Measurements from ENCODE around the gene RNF215. TPM values are rescaled to one million over a fixed set of nuclear protein-coding genes. Genes with fewer than 3 reads are reported as not detected.
A peak's percentile ranks its signal among the peaks of the same experiment; 100 is the strongest.
"Not testable (repeated sequence)": the region's sequence is repeated elsewhere in the genome, so short reads cannot be mapped to it uniquely, and the experiment has no call there.

Gene RNF215
- total RNA-seq, 1 experiment from 2014 or later, result 14.2 TPM

DNA sequence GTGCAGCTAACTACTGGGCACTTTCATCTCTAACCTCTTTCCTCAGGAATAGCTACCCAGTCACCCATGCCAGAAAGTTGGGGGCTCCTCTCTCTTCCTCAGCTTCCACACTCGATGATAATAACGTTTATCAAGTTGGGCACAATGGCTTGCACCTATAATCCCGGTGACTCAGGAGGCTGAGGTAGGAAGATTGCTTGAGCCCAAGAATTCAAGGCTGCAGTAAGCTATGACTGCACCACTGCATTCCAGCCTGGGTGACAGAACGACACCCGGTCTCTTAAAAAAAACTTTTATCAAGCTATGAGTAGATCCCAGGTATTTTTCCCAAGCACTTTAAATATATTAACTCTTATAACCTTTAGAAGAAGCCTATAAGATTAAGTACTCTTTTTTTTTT is 32.6 kb downstream of the RNF215 start:
- in situ Hi-C loops (cut with HindIII; ENCODE audit: low pct_unique_long_range_greater_than_20kb, low sequenced_read_pairs), result no loop called here
- DNase-seq (ENCODE audit: low read depth, low spot score), result no peak

DNA sequence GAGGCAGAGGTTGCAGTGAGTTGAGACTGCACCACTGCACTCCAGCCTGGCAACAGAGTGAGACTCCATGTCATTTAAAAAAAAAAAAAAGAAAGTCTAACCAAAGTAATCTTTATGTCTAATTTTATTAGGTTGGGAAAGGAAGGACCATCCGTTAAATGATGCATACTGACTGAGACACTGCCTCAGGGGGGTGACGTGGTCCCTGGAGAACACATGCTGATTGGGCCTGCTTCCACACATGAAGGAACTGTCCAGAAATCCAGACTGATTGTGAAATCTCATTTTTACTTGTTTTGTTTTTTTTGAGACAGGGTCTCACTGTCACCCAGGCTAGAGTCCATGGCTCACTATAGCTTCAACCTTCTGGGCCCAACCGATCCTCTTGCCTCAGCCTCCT is 36.0 kb downstream of the RNF215 start:
- no peak for DNase-seq (ENCODE audit: low read depth, low spot score)
- in situ Hi-C loops (cut with HindIII; ENCODE audit: low pct_unique_long_range_greater_than_20kb, low sequenced_read_pairs), result no loop called here

DNA sequence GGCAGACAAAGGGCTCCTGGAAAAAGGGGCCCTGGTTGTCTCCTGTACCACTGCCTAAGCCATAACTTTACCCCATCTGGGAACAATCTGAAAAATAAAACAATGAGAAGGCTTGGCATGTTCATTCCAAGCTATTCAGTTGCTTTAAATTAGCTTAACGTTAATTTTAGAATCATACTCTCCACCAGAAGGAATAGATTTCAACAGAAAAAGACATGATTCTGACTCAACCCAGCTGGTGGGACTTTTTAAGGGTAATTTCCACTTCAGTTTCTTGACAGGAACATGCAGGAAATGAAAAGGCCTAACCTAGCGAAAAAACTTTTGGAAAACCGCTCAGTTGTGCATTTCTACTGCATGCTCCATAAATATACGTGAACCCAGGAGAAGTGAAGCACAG is 38.4 kb downstream of the RNF215 start:
- in situ Hi-C loops (cut with HindIII; ENCODE audit: low pct_unique_long_range_greater_than_20kb, low sequenced_read_pairs), result no loop called here
- DNase-seq (ENCODE audit: low read depth, low spot score), result no peak

DNA sequence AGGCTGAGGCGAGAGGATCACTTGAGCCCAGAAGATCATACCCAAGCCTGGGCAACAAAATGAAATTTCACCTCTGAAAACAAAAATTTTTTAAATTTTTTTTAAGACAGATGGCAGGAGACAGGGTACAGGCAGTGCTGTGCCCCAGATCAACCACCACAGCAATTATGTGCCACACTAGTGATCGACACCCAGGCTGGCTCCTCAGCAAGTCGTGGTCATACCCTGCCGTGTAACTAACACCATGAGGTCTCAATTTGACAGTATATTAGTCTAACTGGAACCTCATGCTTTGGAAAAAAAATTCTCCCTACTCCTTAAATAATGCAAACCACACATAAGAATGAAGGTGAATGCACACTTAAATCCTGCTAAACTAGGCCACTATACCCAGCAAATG is 38.8 kb downstream of the RNF215 start:
- in situ Hi-C loops (cut with HindIII; ENCODE audit: low pct_unique_long_range_greater_than_20kb, low sequenced_read_pairs), result no loop called here
- DNase-seq (ENCODE audit: low read depth, low spot score), result no peak

DNA sequence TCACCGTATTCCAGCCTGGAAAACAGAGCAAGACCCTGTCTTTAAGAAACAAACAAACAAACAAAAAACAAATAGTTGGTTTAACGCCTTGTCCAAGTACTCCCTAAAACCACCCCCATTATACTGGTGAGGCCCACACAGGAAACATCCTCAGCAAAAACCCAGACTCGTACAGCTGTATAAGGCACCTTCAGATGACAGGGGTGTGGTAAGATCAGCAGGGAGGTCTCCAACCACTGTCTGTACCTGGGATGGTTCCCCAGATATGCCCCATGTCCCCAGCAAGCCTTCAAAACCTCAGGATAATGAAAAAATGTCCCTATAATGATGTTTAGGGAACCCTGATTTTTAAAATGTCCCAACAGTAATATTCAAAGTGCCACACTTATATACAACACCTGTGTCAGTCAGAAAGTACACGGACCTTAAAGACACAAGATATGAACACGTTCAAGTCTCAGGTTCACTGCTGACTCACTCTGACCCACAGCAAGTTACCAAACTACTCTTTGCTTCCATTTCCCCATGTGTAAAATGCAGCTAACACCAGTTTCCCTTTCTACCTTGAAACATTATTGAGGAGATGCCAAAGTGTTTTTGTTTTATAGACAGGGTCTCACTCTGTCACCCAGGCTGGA is 39.8 kb downstream of the RNF215 start:
- in situ Hi-C loops (cut with HindIII; ENCODE audit: low pct_unique_long_range_greater_than_20kb, low sequenced_read_pairs), result no loop called here

DNA sequence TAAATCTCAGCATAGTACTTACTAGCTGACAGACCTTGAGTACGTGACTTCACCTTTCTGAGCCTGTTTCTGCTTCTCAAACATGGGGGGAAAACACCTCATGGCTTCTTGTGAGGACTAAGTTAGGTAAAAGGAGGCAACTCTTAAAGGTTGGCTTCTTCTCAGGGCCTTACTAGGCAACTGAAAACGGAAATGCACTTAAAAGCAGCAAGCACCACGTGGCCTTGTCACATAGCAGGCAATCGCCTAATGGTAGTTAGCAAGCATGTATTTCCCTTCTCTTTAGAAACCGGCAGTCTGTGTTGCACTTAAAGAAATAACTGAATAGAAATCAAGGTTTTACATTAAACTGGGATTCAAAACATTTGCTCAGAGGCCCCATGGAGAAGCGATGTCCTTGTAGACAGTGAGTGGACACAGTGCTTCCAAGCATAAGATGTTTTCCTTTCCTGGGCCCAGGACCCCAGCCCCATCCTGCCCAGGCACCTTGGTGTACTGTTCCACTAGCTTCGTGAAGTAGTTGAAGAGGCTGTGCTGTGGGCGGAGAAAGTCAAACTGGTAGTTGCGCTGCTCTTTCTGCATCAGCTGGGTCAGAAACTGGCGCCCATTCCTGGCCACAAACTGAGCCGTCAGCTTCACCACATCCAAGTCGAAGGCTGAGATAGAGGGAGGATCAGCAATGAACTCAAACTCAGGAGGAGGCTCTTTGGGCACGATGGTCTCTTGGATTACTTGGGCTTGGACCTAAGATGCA is 42.6 kb downstream of the RNF215 start:
- DNase-seq (ENCODE audit: low read depth, low spot score), result no peak
- in situ Hi-C loops (cut with HindIII; ENCODE audit: low pct_unique_long_range_greater_than_20kb, low sequenced_read_pairs), result no loop called here

More for the DNA sequence above, 39.8 kb downstream of the RNF215 start:
- DNase-seq (ENCODE audit: low read depth, low spot score), result no peak

DNA sequence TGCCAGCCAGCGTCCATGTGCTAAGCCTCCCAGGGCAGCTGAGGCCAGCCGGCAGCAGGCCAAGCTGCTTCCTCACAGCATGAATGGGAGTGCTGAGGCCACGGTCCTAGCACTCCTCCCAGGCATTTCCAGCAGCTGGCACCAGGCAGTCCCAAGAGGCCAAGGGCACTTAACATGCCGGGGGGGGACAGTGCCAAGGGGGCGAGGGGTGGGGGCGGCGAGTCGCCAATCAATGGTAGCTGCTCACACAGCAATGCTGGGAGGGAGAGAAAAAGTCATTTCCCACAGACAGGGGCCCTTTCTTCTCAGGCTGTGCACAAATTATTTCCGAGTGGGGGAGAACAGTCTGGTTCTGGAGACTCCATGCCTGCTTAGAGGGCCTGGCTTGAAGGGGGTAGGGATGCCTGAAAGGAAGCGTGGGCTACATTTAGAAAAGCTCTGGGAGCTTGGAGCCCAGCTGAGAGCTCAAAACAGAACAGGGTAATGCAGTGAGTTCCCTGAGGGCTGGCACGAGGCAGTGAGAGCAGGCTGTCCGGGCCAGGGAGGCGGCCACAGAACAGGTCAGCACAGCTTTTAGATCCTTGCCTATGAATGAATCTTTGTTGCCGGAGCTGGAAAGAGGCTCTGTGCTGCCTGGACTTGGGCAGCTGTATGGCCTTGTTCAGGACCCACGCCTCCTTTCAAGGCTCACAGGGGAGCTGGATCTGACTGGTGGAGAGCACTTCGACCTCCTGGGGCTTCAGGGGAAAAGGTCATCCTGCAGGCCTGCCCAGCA is 46.1 kb downstream of the RNF215 start:
- peak; percentile 99 for DNase-seq (ENCODE audit: low read depth, low spot score)
- in situ Hi-C loops (cut with HindIII; ENCODE audit: low pct_unique_long_range_greater_than_20kb, low sequenced_read_pairs), result no loop called here

DNA sequence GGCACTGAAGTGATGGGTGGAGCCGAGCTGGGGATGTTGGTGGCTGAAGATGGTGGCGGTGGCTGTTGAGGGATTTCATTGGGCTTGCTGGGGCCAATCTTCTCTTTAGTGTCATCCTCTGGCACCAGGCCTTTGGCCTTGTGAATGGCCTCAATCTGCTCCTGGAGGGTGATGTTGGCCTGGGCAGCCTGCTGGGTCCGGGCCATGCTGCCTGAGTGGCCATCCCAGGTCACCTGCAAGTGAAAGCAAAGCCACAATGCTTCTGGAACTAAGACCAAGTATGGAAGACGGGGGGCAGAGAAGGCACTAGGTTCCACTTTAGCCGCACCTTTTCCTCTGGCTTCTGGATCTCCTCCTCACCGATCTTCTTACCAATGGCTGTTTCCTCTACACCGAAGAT is 48.4 kb downstream of the RNF215 start:
- in situ Hi-C loops (cut with HindIII; ENCODE audit: low pct_unique_long_range_greater_than_20kb, low sequenced_read_pairs), result no loop called here

DNA sequence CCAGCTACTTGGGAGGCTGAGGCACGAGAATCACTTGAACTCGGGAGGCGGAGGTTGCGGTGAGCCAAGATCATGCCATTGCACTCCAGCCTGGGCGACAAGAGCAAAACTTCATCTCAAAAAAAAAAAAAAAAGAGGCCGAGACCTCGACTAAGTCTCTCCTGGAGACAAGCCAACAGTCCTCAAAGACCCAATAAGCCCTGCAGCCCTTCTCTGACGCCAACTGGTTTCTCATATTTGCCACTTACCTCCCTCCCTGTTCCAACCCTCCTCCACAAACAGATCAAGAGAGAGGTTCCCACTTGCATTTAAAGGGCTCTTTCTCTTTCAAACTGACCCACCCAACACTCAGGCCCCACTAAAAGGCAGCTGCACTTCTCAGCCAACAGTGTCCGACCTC is 48.9 kb downstream of the RNF215 start:
- in situ Hi-C loops (cut with HindIII; ENCODE audit: low pct_unique_long_range_greater_than_20kb, low sequenced_read_pairs); DNase-seq (ENCODE audit: low read depth, low spot score): not testable (repeated sequence)

More for the DNA sequence above, 48.4 kb downstream of the RNF215 start:
- DNase-seq (ENCODE audit: low read depth, low spot score), result no peak

DNA sequence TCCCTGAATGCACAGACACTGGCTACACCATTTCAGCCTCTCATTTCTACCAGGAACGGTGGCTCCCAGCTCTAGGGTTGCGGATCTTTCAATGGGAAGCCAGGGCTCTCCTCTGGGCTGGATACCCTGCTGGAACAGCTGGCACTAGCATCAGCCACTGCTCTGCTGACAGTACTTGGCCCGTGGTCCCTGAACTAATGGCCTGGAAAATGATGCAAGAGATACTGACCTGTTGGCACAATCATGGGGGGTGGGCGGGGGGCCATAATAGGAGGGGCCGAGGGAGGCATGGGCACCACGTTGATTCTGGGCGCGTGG is 49.8 kb downstream of the RNF215 start:
- DNase-seq (ENCODE audit: low read depth, low spot score), result no peak
- in situ Hi-C loops (cut with HindIII; ENCODE audit: low pct_unique_long_range_greater_than_20kb, low sequenced_read_pairs), result no loop called here

DNA sequence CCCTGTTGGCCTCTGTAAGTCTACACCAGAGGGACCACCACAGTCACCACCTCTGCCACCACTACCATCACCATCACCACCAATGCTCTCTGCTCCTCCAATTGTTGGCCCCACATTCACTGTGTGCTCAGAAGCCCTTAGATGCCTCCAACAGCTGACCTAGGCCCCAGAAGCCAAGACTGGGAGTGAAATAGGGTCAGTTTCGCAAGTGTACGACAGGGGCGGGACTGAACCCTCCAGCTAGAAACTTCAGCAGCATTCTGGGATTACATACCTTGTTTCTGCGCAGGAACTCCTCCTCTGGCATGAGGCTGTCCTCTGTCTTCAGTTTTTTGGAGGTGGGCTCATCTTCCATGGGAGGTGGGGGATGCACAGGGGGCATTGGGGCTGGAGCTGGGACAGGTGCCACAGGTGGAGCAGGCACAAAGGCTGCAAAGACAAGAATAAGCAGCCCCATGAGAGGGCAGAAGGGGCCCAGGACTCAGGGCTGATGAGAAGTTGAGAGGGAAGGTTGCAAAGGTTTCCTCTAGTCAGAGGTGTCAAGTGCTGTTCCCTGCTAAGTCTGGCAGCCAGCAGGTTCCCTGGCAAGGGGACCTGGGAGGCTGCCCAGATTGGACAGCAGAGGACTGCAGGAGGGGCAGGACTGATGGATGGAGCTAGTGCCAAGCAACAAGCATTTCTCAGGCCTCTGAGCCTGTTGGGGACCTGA is 50.3 kb downstream of the RNF215 start:
- DNase-seq (ENCODE audit: low read depth, low spot score), result no peak
- in situ Hi-C loops (cut with HindIII; ENCODE audit: low pct_unique_long_range_greater_than_20kb, low sequenced_read_pairs), result no loop called here

DNA sequence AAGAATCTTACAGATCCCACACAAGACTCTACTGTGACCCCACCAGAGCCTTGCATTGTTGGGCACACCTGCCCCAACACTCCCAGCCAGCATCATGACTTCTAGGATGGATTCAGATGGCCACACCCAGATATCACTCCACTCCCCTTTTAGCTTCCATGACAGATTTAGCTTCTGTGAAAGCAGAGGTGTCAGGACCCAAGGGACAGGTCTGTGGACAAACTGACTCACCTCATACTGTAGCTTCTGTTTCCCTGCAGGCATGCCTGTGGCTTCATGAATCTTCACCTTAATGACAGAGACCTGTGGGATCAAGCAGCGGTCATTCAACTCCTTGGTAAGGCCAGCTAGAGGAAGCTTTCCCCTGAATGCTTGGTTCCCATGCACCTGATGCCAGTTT is 52.0 kb downstream of the RNF215 start:
- in situ Hi-C loops (cut with HindIII; ENCODE audit: low pct_unique_long_range_greater_than_20kb, low sequenced_read_pairs), result no loop called here
- DNase-seq (ENCODE audit: low read depth, low spot score), result no peak

DNA sequence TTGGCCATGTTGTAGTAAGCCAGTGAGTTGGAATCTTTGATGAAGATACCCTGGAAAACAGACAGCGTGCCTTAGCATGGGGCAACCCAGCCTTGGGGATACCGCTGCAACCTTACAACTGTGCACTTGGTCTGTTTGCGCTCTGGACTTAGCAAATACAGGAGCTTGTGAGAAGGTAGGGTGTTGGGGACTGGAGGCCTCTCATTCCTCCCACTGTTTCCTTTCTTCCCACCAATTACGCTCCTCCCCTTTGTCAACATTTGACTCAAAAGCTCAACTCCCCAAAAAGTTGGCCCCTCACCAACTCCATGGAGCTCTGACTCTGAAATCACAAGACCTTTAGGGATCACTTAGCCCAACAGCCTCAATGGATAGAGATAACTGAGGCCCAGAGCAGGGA is 52.6 kb downstream of the RNF215 start:
- DNase-seq (ENCODE audit: low read depth, low spot score), result no peak
- in situ Hi-C loops (cut with HindIII; ENCODE audit: low pct_unique_long_range_greater_than_20kb, low sequenced_read_pairs), result no loop called here

DNA sequence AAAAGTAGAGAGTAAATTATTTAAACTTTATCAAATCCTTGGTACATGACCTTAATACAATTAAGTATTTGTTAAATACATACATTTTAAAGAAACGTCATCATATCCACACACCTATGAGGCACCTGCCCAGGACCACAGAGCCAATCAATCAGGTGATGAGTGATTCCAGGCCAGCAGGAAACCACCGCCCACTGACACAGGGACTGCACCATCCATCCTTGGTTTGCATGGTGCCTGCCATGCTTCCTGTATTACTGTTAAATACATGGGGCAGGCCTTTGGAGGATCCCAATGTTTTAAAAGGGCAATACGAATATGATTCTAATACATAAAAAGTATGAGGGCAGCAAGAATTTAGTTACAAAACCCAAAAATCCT is 53.5 kb downstream of the RNF215 start:
- in situ Hi-C loops (cut with HindIII; ENCODE audit: low pct_unique_long_range_greater_than_20kb, low sequenced_read_pairs), result no loop called here
- no peak for DNase-seq (ENCODE audit: low read depth, low spot score)

DNA sequence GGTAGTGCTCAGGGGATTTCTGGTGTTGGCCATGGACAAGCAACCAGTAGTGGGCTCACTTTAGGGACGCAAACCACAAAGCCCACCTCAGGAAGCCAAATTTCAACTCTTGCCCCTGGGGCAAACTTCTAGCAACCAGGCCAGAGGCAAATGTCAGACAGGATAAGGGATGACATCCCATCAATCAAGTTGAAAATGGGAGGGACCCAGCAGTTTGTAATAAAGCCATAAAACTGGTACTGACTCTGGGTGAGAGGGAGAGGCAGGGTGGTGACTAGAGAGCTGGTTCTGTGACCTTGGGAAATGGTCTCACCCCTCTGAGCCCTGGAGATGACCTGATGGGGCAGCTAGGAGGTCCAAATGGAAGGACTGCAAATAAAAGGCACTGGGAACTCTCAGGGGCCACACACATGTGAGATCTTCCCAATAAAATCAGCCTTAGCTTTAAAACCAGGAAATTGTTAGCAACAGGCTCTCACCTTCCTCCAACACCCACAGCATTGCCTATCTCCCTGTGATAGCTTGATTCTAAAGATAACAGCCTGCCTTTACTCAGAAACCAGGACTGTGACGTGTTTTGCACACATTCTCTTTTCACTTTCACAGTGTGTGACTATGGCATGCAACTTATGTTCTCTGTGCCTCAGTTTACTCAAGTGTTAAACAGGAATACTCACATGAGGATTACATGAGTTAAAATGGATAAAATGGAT is 54.1 kb downstream of the RNF215 start:
- in situ Hi-C loops (cut with HindIII; ENCODE audit: low pct_unique_long_range_greater_than_20kb, low sequenced_read_pairs), result no loop called here

DNA sequence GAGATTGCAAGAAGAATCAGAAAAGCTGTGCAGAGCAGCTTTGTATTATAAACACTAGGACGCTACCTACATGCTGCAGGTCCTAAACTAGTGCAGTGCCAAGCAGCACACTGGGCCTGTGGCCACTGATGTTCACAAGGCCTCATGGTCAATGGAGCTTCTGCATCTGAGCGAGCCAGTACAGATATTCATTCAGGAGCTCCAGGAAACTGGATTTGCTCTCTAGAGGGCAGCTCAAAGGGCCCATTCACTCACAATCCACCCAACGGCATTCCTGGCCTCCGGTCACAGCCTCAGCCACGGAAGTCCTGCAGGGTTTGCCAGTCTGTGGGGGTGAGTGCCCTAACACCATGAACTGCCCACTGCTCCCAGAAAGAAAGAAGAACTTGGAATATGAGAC is 54.7 kb downstream of the RNF215 start:
- in situ Hi-C loops (cut with HindIII; ENCODE audit: low pct_unique_long_range_greater_than_20kb, low sequenced_read_pairs), result no loop called here
- DNase-seq (ENCODE audit: low read depth, low spot score), result peak; percentile 99

More for the DNA sequence above, 54.1 kb downstream of the RNF215 start:
- peak; percentile 91 for DNase-seq (ENCODE audit: low read depth, low spot score)
